Lower leg skin (tissue), 4 donors: ENCODE data around the gene ALCAM. TPM values are rescaled to one million over a fixed set of nuclear protein-coding genes. Genes with fewer than 3 reads are reported as not detected.

Source experiments
- DNase-seq, 2 donors: peaks; one replicate each; pipeline ENCODE4 v3.0.0-alpha.2; 2019; ENCODE audit warnings: low spot score in 2 of 2
- H3K4me3 ChIP-seq: fragments of 200-600 bp; sonication (generic); 2 replicates; pipeline ENCODE4 v1.5.1; 2017; ENCODE audit warnings: mild to moderate bottlenecking, low read depth; ENCODE audit not compliant: poor library complexity, severe bottlenecking
- POLR2A ChIP-seq, 2 donors: fragments of 450-650 bp; IDR thresholded peaks; one replicate each; pipeline ENCODE4 v1.6.1; 2016 to 2017; ENCODE audit warnings: antibody characterized with exemption in 2 of 2, mild to moderate bottlenecking in 1 of 2, moderate library complexity in 1 of 2
- WGBS, 2 donors: methylation state at CpG; one replicate each; pipeline ENCODE4 v1.1.5; 2018; 5-methylcytosine and 5-hydroxymethylcytosine counted together
- intact Hi-C: fragments of 100-400 bp; cut with DNase I; formaldehyde crosslinking; loops from one replicate; pipeline ENCODE4 v1.15.0; 2023; ENCODE audit warnings: low total_unique reads
- total RNA-seq, 4 donors: library from RNA; depleted of rRNA; stranded (reverse); fragments of >200 nt; gene quantifications; one replicate each; pipeline ENCODE4 v1.1.0, GENCODE V29; 2016
- TF ChIP-seq, protein P1 (sequence below), 3 donors: fragments of 450-650 bp; IDR thresholded peaks; one replicate each; pipeline ENCODE4 v1.5.1; 2016; ENCODE audit warnings: antibody characterized with exemption in 3 of 3, mild to moderate bottlenecking in 3 of 3, moderate library complexity in 2 of 3

The ALCAM gene
- total RNA-seq, 4 donors from 2014 or later, result 21.2 to 58.0 (median 31.1) TPM

GRCh38 chr3:105490045-105490444, 123.3 kb downstream of the ALCAM start:
- intact Hi-C loops, result no loop called here

GRCh38 chr3:105493305-105493892, 126.7 kb downstream of the ALCAM start:
- no peak overlapping the region for H3K4me3 ChIP-seq
- WGBS, 2 donors, result 83 to 91% methylated on average over 3 of the region's 3 CpGs
- intact Hi-C loops, result no loop called here
- no peak for TF ChIP-seq POLR2A (IDR thresholded peaks at IDR 0.05)
- TF ChIP-seq, protein P1, sequence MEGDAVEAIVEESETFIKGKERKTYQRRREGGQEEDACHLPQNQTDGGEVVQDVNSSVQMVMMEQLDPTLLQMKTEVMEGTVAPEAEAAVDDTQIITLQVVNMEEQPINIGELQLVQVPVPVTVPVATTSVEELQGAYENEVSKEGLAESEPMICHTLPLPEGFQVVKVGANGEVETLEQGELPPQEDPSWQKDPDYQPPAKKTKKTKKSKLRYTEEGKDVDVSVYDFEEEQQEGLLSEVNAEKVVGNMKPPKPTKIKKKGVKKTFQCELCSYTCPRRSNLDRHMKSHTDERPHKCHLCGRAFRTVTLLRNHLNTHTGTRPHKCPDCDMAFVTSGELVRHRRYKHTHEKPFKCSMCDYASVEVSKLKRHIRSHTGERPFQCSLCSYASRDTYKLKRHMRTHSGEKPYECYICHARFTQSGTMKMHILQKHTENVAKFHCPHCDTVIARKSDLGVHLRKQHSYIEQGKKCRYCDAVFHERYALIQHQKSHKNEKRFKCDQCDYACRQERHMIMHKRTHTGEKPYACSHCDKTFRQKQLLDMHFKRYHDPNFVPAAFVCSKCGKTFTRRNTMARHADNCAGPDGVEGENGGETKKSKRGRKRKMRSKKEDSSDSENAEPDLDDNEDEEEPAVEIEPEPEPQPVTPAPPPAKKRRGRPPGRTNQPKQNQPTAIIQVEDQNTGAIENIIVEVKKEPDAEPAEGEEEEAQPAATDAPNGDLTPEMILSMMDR (IDR thresholded peaks at IDR 0.05), result no peak
- DNase-seq, result no peak

More at GRCh38 chr3:105490045-105490444, 123.3 kb downstream of the ALCAM start:
- WGBS, 2 donors, result 95 to 99% methylated on average over 4 of the region's 4 CpGs
- TF ChIP-seq, protein P1 (IDR thresholded peaks at IDR 0.05), result no peak
- no peak for TF ChIP-seq POLR2A (IDR thresholded peaks at IDR 0.05)
- no peak for DNase-seq
- H3K4me3 ChIP-seq, result no peak overlapping the region

DNA sequence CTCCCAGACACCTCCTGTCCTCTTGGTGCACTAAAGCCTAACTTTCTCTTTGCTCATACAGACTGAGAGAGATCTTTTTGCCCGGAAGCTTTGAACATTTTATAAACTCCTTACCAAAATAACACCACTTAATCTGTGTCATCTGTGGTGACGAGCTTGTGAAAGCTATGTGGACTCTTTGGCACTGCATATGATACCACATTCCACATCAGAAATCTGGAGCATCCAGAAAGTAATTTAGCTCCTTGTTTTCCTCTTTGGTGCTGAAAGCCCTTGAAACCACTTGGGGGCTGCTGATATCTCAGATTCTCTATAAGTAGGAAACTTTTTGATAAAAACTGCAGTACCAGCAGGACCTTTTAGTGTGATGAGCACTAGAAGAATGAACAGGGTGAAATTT, 128.3 kb downstream of the ALCAM start:
- H3K4me3 ChIP-seq, result no peak overlapping the region
- intact Hi-C loops, result no loop called here
- no peak for DNase-seq
- TF ChIP-seq POLR2A (IDR thresholded peaks at IDR 0.05), result no peak
- TF ChIP-seq, protein P1 (IDR thresholded peaks at IDR 0.05), result no peak
- 55 to 63% methylated on average over 2 of the region's 2 CpGs for WGBS, 2 donors

DNA sequence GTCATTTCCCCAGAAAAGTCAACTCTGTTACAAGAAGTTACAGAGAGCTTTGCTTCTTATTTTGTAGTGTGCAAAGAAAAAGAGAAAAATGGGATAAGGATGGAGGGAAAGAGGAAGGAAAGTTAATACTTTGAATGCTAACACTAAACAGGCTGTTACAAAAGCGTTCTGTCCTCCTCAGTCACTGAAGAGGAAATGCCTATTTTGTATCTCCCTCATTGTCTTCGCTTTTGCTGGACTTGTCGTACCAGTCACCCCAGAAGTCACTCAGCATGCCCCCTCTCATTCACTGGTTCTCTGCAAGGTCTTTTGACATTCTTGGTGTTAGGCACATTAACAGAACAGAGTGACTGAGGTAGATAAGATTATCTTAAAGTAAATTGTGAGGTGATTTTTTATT, 129.6 kb downstream of the ALCAM start:
- TF ChIP-seq POLR2A (IDR thresholded peaks at IDR 0.05), result no peak
- TF ChIP-seq, protein P1 (IDR thresholded peaks at IDR 0.05), result no peak
- WGBS, 2 donors, result 89 to 93% methylated on average over 3 of the region's 3 CpGs
- intact Hi-C loops, result no loop called here
- DNase-seq, result no peak
- no peak overlapping the region for H3K4me3 ChIP-seq

GRCh38 chr3:105497386-105497785, 130.7 kb downstream of the ALCAM start:
- H3K4me3 ChIP-seq, result no peak overlapping the region
- TF ChIP-seq, protein P1 (IDR thresholded peaks at IDR 0.05), result no peak
- TF ChIP-seq POLR2A (IDR thresholded peaks at IDR 0.05), result no peak
- no peak for DNase-seq
- intact Hi-C loops, result no loop called here
- WGBS, 2 donors, result 71 to 83% methylated on average over 4 of the region's 4 CpGs

GRCh38 chr3:105499961-105500360, 133.3 kb downstream of the ALCAM start:
- 0% methylated on average over 1 of the region's 1 CpG for WGBS, 2 donors
- no peak overlapping the region for H3K4me3 ChIP-seq
- no peak for TF ChIP-seq POLR2A (IDR thresholded peaks at IDR 0.05)
- TF ChIP-seq, protein P1 (IDR thresholded peaks at IDR 0.05), result no peak
- intact Hi-C loops, result no loop called here
- no peak for DNase-seq
